ENCODE results near the gene HOPX. TPM values are rescaled to one million over a fixed set of nuclear protein-coding genes. Genes with fewer than 3 reads are reported as not detected.
A peak's percentile ranks its signal among the peaks of the same experiment; 100 is the strongest.

HOPX gene
- polyA plus RNA-seq (2011; rRNA removed) (not detected in 2 replicates), polyA plus RNA-seq (2017; fragmentation: RNase III; extraction: RNeasy Plus Mini Kit Qiagen cat#74134 plus additional on column Dnase treatment) (not detected in 3 replicates), polyA minus RNA-seq (2011; rRNA and poly(A)+ RNA removed) (not detected in 2 replicates)
- polyA plus RNA-seq (2012; cell fraction: cytosol; rRNA removed), result not detected in 2 replicates
- not detected in 2 replicates for polyA plus RNA-seq (2012; cell fraction: nucleus; rRNA removed)

GRCh38 chr4:56681158-56681852, at the start of gene HOPX:
TSS of gene HOPX (minus strand) at chr4:56681296. CDS start at chr4:56657816, 23,480 bp downstream.
- no peak for TF ChIP-seq HES2 (IDR thresholded peaks at IDR 0.05)
- no peak for TF ChIP-seq HEYL (CRISPR knock-in tag; IDR thresholded peaks at IDR 0.05)
- TF ChIP-seq KDM1A (IDR thresholded peaks at IDR 0.05; ENCODE audit: low read depth), result no peak
- TF ChIP-seq TP53 (CRISPR knock-in tag; IDR thresholded peaks at IDR 0.05), result no peak
- no peak for TF ChIP-seq MAZ (IDR thresholded peaks at IDR 0.05; ENCODE audit: borderline replicate concordance, low read depth, low read length)
- no peak for TF ChIP-seq CHD2 (IDR thresholded peaks at IDR 0.05; ENCODE audit: low read length, partially characterized antibody)
- no peak for TF ChIP-seq GATA3 (IDR thresholded peaks at IDR 0.05; ENCODE audit: borderline replicate concordance)
- no peak for TF ChIP-seq RFX5 (IDR thresholded peaks at IDR 0.05)
- TF ChIP-seq BCL3 (IDR thresholded peaks at IDR 0.05), result no peak
- 42% methylated on average over 14 of the region's 18 CpGs for WGBS (ENCODE audit: missing lambda C conversion rate)
- no peak for ATAC-seq
- H3K27ac ChIP-seq, result no peak within 1 kb of the TSS
- no peaks in the 10 kb centered on the region for H3K4me1 ChIP-seq
- DNase-seq (ENCODE audit: low read depth in 1 of 2, low spot score in 1 of 2), result no peak
- POLR2A ChIA-PET, result no interaction called here
- no peak within 1 kb of the TSS for H3K4me3 ChIP-seq
- H3K9me3 ChIP-seq, result no peaks in the 10 kb centered on the region
- no peak for FAIRE-seq
- 0 out of 3 replicates have a peak within 1 kb of the TSS, but pooled peaks have one; percentile 18 for H3K4me2 ChIP-seq
- CTCF ChIA-PET, result no interaction called here

GRCh38 chr4:56730097-56730496, 49.0 kb upstream of the HOPX start:
- ChIA-PET POLR2A (no interaction called here), CTCF (no interaction called here)
- no peak overlapping the region for H3K4me2 ChIP-seq
- H3K4me3 ChIP-seq, result no peak overlapping the region
- no peak for ATAC-seq
- 85% methylated on average over 2 of the region's 5 CpGs for WGBS (ENCODE audit: missing lambda C conversion rate)
- H3K9me3 ChIP-seq, result no peaks in the 10 kb centered on the region
- no peaks in the 10 kb centered on the region for H3K4me1 ChIP-seq
- DNase-seq (ENCODE audit: low read depth in 1 of 2, low spot score in 1 of 2), result no peak
- no peak for FAIRE-seq
- no peak for TF ChIP-seq RFX5 (IDR thresholded peaks at IDR 0.05)
- TF ChIP-seq EHMT2 (IDR thresholded peaks at IDR 0.05; ENCODE audit: low read depth), result no peak
- TF ChIP-seq HDAC2 (IDR thresholded peaks at IDR 0.05), result no peak
- H3K27ac ChIP-seq, result no peak overlapping the region; a peak in 1 of 6 replicates

- Histone ChIP-seq H3K4me2 (no peak overlapping the region; the same call in 2 of the 3 replicates), H3K27ac (peak overlapping the region in 1 of 2 experiments; percentile 33; a peak in 1 of 6 replicates), H3K4me1 (no peaks in the 10 kb centered on the region), H3K9me3 (no peaks in the 10 kb centered on the region), H3K4me3 (no peak overlapping the region)
- ChIA-PET POLR2A (interaction anchor here (0.6 kb wide), 1 partner anchor 64 kb away, joined by 3 read pairs; no protein-coding TSS in a partner anchor), CTCF (interaction anchor here (0.9 kb wide), 1 partner anchor 27 kb away, joined by 4 read pairs; no protein-coding TSS in a partner anchor)
- TF ChIP-seq REST (IDR thresholded peaks at IDR 0.05), result no peak
- TF ChIP-seq CHD2 (IDR thresholded peaks at IDR 0.05; ENCODE audit: low read length, partially characterized antibody), result no peak
- no peak for TF ChIP-seq HDAC2 (IDR thresholded peaks at IDR 0.05)
- no peak for TF ChIP-seq NPAS2 (CRISPR knock-in tag; IDR thresholded peaks at IDR 0.05; ENCODE audit: borderline replicate concordance)
- 31% methylated on average over 4 of the region's 4 CpGs for WGBS (ENCODE audit: missing lambda C conversion rate)
- no peak for ATAC-seq
- no peak for FAIRE-seq
- peak in 1 of 2 experiments; percentile 11 for DNase-seq (ENCODE audit: low read depth in 1 of 2, low spot score in 1 of 2)
Observed at GRCh38 chr4:56728512-56728911, 47.4 kb upstream of the HOPX start.

All from A549 (cell line).